ENCODE measurements around the gene BASP1.
"Not testable (repeated sequence)": the region's sequence is repeated elsewhere in the genome, so short reads cannot be mapped to it uniquely, and the experiment has no call there.

Gene BASP1

DNA sequence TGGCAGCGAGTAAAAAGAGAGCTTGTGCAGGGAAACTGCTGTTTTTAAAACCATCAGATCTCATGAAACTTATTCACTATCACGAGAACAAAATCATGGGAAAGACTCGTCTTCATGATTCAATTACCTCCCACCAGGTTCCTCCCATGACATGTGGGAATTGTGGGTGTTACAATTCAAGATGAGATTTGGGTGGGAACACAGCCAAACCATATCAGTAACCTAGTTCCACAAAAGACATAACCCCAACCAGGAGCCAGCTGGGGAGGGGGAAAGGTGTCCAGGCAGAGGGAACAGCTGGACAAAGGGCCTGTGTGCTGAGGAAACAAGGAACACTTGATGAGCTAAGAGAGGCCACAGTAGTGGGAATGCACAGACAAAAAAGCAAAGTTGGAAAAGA, 71.1 kb downstream of the BASP1 start:
- DNase-seq, result no peak

DNA sequence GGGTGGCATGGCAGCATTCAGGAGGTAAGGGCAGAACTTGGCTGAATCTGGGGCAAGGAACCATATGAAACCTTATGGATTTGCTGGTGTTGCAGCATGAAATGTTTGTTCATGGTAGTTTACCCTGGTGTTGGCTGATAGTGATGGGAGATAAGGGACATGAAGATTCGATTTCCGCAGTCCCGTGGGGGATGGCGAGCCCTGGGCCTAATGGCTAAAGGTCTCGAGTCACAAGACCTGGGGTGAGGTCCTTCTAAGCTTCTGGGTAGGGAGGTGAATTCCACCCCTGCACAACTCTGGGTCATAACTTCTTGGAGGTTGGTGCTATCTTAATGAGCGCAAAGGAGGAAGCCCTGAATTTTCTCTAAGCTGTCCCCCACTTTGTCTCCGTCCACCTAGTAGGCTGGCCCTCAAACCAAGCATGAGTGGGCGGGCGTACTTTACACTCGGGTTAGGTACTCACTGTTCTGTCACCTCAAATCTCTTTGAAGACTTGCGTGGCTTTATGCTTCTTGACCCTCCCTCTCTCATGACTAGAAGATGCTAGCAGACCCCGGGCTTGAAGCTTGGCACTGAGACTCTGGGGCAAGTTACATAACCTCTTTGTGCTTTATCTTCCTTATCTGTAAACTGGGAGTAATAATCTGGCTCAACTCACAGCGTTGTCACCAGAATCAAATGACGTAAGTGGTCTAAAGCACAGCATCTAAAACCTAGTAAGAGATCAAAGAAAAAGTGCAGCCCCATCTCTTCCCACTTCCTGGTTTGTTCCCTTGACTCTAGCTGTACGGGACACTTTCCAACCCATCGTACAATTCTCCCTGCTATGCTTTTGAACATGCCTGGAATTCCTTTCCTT, 72.5 kb downstream of the BASP1 start:
- no peak for DNase-seq

DNA sequence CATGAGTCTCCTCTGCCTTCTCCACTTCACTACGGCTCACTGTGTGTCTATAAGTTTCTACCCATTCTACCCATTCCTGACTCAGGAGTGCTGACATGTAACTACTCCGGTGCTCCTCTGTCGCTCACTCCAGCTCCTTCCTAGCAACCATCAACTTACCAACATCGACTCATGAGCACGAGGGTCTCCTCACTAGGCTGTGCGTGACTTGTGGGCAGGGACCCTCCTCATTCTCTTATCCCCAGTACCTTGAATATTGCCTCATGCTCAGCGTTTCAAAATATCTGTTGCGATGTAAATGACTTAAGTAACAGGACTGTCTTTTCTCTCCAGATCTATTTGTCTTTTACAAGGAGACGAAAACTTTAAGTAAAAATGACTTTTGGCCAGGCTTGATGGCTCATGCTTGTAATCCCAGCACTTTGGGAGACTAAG, 73.1 kb downstream of the BASP1 start:
- DNase-seq, result no peak

DNA sequence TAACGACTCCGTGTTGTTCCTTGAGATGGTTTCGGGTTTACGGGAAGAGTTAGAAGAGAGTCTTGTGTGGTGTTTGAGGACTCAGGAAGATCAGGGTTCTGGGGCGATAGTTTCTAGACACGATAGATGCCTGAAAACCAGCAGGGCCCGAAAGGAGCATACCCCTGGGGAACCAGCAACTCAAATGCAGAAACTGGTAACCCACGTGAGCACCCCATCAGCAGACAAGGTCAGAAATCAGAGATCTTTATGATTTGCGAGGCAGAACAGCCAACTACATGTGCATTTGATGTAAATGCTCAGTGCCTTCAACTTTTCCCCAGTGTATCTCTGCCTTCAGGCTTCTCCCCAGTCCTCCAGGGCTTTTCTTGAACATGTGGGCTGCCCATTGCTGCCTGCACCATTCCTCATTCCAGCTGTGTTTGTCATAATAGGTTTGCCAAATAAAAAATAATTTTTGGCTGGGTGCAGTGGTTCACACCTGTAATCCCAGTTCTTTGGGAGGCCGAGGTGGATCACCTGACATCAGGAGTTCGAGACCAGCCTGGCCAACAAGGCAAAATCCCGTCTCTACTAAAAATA, 75.1 kb downstream of the BASP1 start:
- DNase-seq, result no peak

DNA sequence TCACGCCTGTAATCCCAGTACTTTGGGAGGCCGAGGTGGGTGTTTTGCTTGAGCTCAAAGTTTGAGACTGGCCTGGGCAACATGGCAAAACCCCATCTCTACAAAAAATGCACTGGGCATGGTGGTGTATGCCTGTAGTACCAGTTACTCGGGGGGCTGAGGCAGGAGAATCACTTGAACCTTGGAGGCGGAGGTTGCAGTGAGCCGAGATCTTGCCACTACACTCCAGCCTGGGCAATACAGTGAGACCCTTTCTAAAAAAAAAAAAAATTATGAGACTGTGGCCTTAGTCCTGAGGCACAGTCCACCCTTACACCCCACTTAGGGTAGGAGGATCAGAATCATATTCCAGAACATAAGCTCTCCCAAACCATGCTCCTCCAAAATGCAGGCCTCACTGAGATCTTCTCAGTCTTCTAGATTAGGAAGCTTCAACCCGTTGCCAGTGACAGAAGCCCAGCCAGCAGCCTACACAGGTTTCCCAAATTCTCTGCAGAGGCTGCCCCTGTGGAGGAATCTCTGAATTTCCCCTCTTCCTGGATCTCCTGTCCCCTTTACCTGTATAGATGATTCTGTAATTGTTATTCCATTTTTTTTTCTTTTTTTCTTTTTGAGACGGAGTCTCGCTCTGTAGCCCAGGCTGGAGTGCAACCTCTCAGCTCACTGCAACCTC, 77.3 kb downstream of the BASP1 start:
- DNase-seq, result no peak

DNA sequence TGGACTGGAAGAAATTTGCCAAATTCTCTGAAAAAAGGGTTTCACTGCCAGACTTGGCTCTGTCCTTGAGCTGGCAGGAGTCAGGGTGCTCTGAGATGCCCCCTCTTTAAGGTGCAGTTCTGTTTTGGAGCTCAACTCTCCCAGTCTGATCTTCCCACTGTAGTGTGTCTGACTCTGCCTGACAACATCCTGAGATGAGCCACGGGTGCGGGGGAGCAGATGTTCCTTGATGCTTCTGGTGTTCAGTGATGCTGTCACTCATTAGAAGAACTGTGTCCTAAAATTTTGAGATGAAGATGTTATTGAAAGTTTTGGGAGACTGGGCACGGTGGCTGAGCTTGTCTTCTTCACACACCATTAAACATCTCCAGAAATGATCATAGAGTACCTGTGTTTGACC, 78.2 kb downstream of the BASP1 start:
- DNase-seq, result no peak

DNA sequence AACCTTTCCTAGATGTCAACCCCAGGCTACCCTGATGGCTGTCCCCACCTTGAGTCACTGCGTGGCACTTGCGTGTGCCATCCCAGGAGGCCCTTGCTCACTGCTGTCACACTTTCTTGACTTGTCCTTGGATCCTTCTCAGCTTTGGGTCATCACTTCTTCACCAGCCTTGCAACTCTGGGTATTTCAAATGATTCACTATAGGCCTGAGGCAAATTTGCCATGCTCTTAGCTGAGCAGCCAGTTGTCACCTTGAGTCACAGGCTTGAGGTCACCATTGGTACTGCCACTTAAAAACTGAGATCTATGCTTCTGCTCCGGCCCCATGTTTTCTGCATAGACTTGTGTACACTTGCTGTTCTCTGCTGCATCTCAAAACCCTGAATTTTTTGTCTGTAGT, 84.7 kb downstream of the BASP1 start:
- DNase-seq, result no peak

DNA sequence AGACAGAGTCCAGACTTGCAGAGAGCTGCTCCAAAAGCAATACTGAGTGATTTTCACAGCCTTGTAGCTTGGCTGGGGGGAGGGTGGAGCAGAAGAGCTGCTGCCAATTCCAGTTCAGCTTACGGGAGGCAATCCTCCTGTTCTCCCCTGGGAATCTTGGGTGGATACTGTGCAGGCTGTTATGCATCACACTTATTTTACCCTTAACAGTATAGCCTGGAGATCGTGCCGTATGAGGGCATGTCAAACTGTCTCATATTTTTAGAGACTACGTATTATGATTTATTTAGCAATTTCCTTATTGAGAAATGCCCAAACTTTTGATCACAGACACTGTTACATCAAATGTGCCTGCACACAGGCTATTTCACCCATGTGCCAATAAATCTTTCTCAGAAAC, 85.2 kb downstream of the BASP1 start:
- DNase-seq, result no peak

DNA sequence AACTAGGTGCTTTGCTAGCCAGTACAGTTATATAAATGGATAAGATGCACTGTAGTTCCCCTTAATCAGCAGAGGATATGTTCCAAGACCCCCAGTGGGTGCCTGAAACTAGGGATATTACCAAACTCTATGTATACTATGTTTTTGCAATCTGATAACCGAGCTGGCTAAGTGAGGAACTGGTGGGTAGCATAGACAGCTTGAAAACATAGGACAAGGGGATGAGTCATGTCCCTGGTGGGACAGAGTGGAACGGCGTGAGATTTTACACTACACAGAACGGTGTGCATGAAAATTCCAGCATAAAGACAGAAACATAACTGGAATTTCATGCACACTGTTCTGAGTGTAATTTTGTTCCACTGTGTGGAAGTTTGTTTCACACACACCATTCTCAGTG, 86.9 kb downstream of the BASP1 start:
- no peak for DNase-seq

DNA sequence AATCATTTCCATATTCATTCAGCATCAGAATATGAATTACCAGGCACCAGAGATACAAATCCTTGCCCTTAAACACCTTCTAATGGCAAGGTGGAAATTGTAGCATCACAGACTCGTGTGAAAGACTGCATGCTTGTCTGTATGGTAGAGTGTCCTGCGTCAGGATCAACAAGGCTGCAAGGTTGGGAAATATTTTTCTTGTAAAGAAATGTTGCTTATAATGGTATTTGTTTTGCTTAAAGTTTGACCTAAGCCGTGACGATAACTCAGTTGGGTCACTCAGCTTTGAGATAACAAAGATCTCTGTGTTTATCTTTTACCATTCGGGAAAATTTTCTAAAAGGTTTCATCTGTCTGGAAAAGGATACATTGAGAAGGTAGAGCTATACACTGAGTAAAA, 87.6 kb downstream of the BASP1 start:
- DNase-seq, result no peak

DNA sequence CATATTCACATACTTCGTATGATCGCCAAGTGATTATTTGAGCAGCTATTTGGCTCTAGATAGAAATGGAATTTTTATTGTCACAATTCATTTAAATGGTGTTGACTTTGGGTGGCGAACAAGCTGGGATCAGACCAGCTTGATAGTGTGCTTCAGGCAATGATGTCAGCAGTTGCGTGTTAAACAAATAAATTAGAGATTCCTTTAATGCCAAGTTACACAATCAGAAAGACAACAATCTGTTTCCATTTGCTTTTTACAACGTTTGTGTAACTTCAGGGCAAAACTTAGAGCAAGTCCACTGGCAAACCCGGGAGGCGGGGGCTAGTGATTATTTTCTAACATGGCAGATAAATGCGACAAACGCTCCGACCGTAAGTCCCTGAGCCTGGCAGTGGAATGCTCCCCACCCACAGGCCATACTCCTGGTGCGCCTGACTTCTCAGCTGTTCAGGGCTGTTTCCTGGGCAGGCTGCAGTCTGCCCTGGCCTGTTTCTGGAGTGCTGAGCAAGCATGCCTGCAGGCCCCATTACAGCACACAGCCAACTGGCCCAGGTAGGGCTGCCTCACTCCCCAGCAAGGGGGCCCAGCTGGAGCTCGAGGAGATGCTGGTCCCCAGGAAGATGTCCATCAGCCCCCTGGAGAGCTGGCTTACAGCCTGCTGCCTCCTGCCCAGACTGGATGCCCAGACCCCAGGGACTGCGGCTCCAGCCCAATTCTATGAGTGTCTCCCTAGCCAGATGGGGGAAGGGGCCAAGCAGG, 88.7 kb downstream of the BASP1 start:
- no peak for DNase-seq

DNA sequence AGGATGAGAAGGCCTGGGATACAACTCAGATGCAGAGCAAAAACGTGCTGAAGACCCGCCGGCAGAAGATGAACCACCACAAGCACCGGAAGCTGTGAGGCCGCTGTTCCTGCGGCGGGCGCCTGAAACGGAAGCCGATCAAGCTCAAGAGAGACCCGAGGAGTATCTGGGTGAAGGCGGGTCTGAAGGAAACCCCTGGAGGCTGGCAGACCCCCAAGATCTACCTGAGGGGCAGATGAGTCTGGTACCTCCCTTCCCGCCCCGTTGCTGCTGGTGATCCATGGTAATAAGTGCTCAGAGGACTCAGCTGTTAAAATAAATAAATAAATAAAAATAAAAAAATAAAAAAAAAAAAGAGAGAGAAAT, 89.3 kb downstream of the BASP1 start:
- DNase-seq, result no peak

DNA sequence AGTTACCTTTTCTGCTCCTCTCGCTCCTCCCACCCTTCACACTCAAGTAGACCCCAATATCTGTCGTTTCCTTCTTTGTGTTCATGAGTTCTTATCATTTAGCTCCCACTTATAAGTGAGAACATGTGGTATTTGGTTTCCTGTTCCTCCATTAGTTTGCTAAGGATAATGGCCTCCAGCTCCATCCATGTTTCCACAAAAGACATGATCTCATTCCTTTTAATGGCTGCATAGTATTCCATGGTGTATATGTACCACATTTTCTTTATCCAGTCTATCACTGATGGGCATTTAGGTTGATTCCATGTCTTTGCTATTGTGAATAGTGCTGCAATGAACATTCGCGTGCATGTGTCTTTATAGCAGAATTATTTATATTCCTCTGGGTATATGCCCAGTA, 90.0 kb downstream of the BASP1 start:
- DNase-seq, result not testable (repeated sequence)

DNA sequence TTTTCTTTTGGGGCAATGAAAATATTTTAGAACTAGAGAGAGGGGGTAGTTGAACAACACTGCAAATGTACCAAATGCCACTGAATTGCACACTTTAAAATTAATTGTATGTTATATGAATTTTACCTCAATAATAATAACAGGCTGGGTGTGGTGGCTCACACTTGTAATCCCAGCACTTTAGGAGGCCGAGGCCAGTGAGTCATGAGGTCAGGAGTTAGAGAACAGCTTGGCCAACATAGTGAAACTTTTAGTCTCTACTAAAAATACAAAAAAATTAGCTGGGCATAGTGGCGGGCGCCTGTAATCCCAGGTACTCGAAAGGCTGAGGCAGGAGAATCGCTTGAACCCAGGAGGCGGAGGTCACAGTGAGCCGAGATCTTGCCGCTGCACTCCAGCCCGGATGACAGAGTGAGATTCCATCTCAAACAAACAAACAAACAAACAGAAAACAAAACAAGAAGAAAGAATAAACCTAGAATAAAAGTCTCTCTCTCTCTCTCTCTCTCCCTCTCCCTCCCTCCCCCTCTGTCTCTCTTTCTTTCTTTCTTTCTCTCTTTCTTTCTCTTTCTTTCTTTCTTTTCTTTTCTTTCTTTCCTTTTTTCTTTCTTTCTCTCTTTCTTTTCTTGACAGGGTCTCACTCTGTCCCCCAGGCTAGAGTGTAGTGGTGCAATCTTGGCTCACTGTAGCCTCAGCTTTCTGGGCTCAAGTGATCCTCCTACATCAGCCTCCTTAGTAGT, 91.1 kb downstream of the BASP1 start:
- no peak for DNase-seq

DNA sequence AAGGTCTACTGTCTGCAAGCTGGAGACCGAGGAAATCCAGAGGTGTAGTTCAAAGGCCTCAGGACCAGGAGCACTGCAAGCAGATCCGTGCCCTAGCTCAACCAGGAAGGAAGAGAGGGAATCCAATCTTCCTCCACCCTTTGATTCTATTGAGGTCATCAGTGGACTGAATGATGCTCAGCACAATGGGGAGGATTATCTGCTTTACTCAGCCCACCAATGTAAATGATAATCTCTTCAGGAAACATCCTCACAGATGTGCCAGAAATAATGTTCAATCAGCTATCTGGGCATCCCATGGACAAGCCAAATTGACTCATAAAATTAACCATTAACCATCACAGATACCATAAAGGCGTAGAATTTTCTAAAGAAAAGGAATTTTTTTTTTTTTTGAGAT, 92.0 kb downstream of the BASP1 start:
- DNase-seq, result no peak

DNA sequence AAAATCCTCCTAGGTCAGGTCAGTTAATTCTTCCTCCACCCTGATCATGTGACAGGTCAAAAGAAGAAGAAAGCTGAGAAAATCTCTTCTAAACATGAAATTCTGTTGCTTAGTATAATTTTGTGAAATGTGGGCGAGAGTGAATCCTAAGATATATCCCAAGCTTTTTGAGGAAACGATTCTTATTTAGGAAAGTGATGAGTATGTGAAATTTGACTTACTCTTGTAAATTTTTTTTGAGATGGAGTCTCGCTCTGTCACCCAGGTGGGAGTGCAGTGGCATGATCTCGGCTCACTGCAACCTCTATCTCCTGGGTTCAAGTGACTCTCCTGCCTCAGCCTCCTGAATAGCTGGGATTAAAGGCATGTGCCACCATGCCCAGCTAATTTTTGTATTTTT, 93.1 kb downstream of the BASP1 start:
- not testable (repeated sequence) for DNase-seq

DNA sequence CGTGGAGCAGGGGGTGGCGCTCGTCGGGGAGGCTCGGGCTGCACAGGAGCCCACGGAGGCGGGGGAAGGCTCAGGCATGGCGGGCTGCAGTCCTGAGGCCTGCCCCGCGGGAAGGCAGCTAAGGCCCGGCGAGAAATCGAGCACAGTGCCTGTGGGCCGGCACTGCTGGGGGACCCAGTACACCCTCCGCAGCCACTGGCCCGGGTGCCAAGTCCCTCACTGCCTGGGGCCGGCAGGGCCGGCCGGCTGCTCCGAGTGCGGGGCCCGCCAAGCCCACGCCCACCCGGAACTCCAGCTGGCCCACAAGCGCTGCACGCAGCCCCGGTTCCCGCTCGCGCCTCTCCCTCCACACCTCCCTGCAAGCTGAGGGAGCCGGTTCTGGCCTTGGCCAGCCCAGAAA, 94.4 kb downstream of the BASP1 start:
- DNase-seq, result not testable (repeated sequence)

DNA sequence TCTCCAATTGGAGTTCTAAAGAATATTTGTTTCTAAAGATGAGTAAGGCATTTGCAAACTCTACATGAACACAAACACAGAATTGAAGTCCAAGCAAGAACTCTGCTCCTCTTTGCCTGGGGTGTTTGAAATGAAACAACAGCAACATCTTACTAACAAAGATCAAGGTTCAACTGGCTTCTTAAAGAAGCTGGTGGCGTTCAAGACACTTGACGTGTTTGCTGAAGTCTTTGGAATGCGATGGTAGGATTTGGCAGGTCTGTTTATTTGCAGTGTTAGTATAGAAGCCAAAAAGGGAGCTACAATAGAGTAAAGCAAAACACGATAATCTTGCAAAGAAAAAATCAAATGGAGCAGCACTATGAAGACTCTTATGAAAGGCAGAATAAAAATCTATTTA, 94.9 kb downstream of the BASP1 start:
- DNase-seq, result no peak

DNA sequence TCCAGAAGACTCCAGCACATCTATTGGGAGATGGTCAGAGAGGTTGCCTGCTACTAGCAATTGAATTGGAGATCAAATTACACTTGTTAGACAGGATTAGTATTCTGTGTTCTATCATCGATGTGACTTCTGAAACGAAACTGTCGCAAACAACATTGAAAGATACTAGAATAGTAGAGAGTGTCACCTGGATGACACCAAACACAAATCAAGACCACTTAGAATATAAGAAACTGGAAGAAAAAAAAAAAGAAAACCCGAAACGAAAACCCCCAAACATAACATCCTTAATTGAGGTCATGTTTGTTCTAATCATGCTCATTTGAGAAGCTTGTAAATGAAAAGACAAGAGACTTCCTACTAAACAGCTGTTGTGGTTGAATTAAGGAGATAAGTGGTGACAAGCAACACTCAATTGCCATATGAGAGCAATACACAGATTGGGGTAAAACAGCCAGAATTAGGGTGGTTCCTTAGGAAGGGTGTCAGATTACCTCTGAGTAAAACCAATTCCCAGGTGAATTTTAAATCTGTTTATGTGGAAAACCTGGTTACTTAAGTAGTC, 97.6 kb downstream of the BASP1 start:
- no peak for DNase-seq

DNA sequence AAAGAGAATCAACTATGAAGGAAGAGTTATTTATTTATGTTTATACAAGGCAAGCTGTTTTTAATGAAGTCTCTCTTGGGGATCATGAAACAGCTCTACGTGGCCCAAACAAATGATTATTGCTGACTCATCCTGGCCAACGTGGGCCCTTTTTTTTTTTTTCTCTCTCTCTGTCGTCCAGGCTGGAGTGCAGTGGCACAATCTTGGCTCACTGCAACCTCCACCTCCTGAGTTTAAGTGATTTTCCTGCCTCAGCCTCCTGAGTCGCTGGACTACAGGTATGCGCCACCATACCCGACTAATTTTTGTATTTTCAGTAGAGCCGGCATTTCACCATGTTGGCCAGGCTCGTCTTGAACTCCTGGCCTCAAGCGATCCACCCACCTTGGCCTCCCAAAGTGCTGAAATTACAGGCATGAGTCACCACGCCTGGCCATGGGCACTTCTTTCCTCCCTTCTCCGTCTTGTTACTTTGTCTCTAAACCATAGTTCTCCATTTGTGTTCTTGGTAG, 98.3 kb downstream of the BASP1 start:
- no peak for DNase-seq

DNA sequence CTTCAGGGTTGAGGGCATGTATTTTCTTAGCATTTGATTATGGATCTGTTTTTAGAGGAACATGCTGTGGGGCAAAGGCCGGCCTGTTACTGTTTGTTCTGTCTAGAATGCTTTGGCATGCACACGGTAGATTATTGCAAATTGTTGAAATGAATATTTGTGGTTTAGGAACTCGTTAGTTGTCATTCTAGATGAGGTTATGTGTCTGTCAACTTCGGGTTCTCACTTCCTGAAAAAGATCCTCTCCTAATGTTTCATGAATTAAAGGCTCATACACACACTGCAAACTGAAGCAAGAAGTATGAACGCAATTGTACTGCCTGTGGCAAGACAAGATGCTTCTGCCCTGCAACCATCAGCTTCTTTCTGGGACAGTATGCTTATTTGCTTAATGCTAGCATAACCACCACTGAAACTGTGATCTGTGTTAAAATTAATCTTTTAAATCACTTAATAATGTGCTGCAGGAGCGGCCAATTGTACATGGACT, 99.6 kb downstream of the BASP1 start:
- DNase-seq, result no peak
